Iris pigment epithelial cell (primary cell): ENCODE data around the gene STOX1.
A peak's percentile ranks its signal among the peaks of the same experiment; 100 is the strongest.
"Not testable (repeated sequence)": the region's sequence is repeated elsewhere in the genome, so short reads cannot be mapped to it uniquely, and the experiment has no call there.

Source experiments
- DNase-seq: peaks from one replicate; pipeline ENCODE4 v3.0.0-alpha.2; 2011; ENCODE audit warnings: low read depth

Gene STOX1, protein sequence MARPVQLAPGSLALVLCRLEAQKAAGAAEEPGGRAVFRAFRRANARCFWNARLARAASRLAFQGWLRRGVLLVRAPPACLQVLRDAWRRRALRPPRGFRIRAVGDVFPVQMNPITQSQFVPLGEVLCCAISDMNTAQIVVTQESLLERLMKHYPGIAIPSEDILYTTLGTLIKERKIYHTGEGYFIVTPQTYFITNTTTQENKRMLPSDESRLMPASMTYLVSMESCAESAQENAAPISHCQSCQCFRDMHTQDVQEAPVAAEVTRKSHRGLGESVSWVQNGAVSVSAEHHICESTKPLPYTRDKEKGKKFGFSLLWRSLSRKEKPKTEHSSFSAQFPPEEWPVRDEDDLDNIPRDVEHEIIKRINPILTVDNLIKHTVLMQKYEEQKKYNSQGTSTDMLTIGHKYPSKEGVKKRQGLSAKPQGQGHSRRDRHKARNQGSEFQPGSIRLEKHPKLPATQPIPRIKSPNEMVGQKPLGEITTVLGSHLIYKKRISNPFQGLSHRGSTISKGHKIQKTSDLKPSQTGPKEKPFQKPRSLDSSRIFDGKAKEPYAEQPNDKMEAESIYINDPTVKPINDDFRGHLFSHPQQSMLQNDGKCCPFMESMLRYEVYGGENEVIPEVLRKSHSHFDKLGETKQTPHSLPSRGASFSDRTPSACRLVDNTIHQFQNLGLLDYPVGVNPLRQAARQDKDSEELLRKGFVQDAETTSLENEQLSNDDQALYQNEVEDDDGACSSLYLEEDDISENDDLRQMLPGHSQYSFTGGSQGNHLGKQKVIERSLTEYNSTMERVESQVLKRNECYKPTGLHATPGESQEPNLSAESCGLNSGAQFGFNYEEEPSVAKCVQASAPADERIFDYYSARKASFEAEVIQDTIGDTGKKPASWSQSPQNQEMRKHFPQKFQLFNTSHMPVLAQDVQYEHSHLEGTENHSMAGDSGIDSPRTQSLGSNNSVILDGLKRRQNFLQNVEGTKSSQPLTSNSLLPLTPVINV

GRCh38 chr10:68826764-68827591 lies at the start of gene STOX1:
TSS of gene STOX1 (plus strand) at chr10:68827531. CDS start at chr10:68827624, 93 bp downstream.
- DNase-seq: peak; percentile 71

DNA sequence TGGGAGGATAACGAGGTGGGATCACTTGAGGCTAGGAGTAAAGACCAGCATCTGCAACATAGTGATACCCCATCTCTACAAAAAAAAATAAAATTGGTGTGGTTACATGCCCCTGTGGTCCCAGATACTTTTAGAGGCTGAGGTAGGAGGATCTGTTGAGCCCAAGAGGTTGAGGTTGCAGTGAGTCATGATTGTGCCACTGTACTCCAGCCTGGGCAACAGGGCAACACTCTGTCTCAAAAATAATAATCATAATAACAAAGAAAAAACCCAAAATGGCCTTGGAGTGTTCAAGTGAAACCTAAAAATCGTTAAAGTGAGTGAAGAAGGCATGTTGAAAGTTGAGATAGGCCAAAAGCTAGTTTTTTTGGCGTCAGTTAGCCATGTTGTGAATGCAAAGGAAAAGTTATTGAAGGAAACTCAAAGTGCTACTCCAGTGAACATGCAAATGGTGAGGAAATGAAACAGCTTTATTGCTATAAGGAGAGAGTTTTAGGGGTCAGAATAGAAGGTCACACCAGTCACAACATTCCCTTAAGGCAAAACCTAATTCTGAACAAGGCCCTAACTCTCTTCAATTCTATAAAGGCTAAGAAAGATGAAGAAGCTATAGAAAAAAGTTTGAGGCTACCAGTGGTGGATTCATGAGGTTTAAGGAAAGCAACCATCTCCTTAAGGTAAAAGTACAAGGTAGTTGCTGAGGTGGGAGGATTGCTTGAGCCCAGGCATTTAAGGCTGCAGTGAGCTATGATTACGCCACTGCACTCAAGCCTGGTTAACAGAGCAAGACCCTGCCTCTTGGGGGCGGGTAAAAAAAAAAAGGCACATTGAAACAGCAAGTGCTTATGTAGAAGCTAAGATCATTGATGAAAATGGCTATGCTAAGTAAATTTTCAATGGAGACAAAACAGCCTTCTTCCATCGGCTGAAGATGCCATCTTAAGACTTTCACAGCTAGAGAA lies 45.4 kb upstream of the STOX1 start:
- no peak for DNase-seq

DNA sequence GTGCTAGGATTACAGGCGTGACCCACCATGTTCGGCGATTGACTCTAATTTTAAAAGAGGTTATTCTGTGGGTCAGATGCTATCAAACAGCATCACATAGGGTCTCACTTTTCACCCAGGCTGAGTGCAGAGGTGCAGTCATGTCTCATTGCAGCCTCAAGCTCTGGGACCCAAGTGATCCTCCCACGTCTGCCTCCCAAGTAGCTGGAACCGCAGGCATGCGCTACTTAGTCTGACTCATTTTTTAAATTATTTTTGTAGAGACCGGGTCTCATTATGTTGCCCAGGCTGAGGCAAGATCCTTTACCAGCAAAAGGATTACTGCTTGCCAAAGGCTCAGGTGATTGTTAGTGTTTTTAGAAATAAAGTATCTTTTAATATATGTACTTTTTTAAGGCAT lies 42.9 kb upstream of the STOX1 start:
- peak; percentile 46 for DNase-seq

DNA sequence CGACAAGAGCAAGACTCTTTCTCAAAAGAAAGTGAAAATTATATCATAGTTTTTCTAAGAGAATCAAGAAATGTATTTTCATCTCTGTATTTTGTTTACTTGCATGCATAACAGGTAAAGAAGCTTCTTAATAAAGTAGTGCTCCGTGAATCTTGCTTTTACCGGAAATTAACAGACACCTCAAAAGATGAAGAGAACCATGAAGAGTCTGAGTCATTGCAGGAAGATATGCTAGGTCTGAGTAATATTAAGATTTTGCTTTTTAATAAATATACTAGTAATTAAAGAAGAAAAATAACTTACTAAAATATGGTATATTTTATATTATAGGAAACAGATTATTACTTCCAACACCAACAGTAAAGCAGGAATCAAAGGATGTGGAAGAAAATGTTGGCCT lies 39.5 kb upstream of the STOX1 start:
- no peak for DNase-seq

GRCh38 chr10:68790476-68790875 lies 36.9 kb upstream of the STOX1 start:
- DNase-seq: no peak

DNA sequence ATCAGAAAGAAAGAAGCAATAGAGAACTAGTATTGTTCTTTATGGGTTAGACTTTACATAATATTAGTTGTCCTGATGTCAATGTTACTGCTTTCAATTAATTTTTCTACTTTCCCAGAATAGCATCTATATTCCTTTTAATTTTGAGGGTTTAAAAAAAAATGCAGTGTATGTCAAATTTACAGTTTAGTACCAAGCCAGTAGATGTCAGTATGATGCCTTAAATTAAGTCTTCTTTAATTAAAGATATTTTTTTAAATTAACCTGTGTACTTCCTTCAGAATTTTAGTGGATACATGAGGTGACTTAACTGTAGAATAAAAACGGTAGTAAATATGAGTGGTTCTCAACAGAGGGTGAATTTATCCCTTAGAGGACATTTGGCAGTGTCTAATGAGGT lies 35.2 kb upstream of the STOX1 start:
- no peak for DNase-seq

- DNase-seq: no peak
These were observed 31.3 kb upstream of the STOX1 start for GRCh38 chr10:68795886-68796532.

- peak; percentile 28 for DNase-seq
These were observed 30.7 kb upstream of the STOX1 start for GRCh38 chr10:68796605-68797004.

- DNase-seq: no peak
These were observed 27.1 kb upstream of the STOX1 start for GRCh38 chr10:68800211-68800610.

GRCh38 chr10:68804692-68805091 lies 22.6 kb upstream of the STOX1 start:
- no peak for DNase-seq

DNA sequence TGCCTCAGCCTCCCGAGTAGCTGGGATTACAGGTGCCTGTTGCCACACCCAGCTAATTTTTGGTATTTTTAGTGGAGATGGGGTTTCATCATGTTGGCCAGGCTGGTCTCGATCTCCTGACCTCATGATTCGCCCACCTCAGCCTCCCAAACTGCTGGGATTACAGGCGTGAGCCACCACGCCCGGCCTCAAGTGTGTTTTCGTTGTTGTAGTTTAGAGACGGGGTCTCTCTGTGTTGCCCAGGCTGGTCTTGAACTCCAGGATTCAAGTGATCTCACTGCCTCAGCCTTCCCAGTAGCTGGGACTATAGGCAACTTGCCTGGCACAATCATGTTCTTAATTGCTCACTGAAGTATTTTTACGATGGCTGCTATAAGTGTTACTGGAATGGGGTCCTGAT lies 16.5 kb upstream of the STOX1 start:
- DNase-seq: not testable (repeated sequence)

GRCh38 chr10:68811314-68812009 lies 15.9 kb upstream of the STOX1 start:
- no peak for DNase-seq

GRCh38 chr10:68812420-68812819 lies 14.9 kb upstream of the STOX1 start:
- DNase-seq: no peak

DNA sequence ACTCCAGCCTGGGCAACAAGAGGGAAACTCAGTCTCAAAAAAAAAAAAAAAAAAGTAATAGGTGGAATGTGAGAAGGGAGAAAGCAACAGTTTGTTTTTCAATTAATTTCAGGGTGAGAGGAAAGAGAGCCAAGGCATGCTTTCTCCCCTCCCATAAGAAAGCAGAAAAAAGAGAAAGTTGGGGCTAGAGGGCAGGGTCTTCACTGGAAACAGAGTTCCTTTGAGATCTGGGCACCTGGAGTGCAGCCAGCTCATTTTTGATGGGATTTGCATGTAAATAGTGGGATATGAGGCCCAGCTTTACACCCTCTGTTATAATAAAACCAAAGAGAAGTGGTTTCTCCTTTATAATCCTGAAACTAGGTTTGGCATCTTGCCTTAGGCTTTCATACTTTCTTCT lies 13.8 kb upstream of the STOX1 start:
- DNase-seq: no peak

- DNase-seq: no peak
These were observed 10.4 kb upstream of the STOX1 start for GRCh38 chr10:68816796-68817412.

GRCh38 chr10:68820359-68820758 lies 7.0 kb upstream of the STOX1 start:
- not testable (repeated sequence) for DNase-seq

GRCh38 chr10:68822626-68823025 lies 4.7 kb upstream of the STOX1 start:
- not testable (repeated sequence) for DNase-seq

GRCh38 chr10:68827592-68827959 lies 245 bp downstream of the STOX1 start:
- not testable (repeated sequence) for DNase-seq

GRCh38 chr10:68828083-68828601 lies 811 bp downstream of the STOX1 start:
- peak; percentile 14 for DNase-seq
